ENCODE results near the gene UNK.
A peak's percentile ranks its signal among the peaks of the same experiment; 100 is the strongest.
"Not testable (repeated sequence)": the region's sequence is repeated elsewhere in the genome, so short reads cannot be mapped to it uniquely, and the experiment has no call there.

UNK gene

GRCh38 chr17:75847614-75848522 lies 63.3 kb downstream of the UNK start:
- no peak for DNase-seq (ENCODE audit: low read depth in 2 of 2, low spot score in 1 of 2)

- peak; percentile 55 to 83 for DNase-seq (ENCODE audit: low read depth in 2 of 2, low spot score in 1 of 2)
Measured at GRCh38 chr17:75848523-75849278, 64.1 kb downstream of the UNK start.

- no peak for DNase-seq (ENCODE audit: low read depth in 2 of 2, low spot score in 1 of 2)
Measured at GRCh38 chr17:75849279-75849646, 64.7 kb downstream of the UNK start.

GRCh38 chr17:75849724-75850123 lies 65.1 kb downstream of the UNK start:
- no peak for DNase-seq (ENCODE audit: low read depth in 2 of 2, low spot score in 1 of 2)

GRCh38 chr17:75850928-75851692 lies 66.5 kb downstream of the UNK start:
- DNase-seq (ENCODE audit: low read depth in 2 of 2, low spot score in 1 of 2), result no peak

GRCh38 chr17:75851693-75851991 lies 67.0 kb downstream of the UNK start:
- DNase-seq (ENCODE audit: low read depth in 2 of 2, low spot score in 1 of 2), result not testable (repeated sequence)

GRCh38 chr17:75853433-75853832 lies 68.8 kb downstream of the UNK start:
- no peak for DNase-seq (ENCODE audit: low read depth in 2 of 2, low spot score in 1 of 2)

- no peak for DNase-seq (ENCODE audit: low read depth in 2 of 2, low spot score in 1 of 2)
Measured at GRCh38 chr17:75854101-75854748, 69.6 kb downstream of the UNK start.

- DNase-seq (ENCODE audit: low read depth in 2 of 2, low spot score in 1 of 2), result no peak
Measured at GRCh38 chr17:75854881-75855309, 70.3 kb downstream of the UNK start.

- DNase-seq (ENCODE audit: low read depth in 2 of 2, low spot score in 1 of 2), result peak; percentile 93 to 98
Measured at GRCh38 chr17:75855310-75856061, 70.9 kb downstream of the UNK start, which contains the start of gene WBP2. WBP2 (minus strand) TSS chr17:75855335; CDS start chr17:75855297, 38 bp downstream.

GRCh38 chr17:75856062-75856756 lies 71.6 kb downstream of the UNK start:
- DNase-seq (ENCODE audit: low read depth in 2 of 2, low spot score in 1 of 2), result no peak

GRCh38 chr17:75859358-75859757 lies 74.8 kb downstream of the UNK start:
- not testable (repeated sequence) for DNase-seq (ENCODE audit: low read depth in 2 of 2, low spot score in 1 of 2)

- DNase-seq (ENCODE audit: low read depth in 2 of 2, low spot score in 1 of 2), result no peak
Measured at GRCh38 chr17:75861927-75862317, 77.3 kb downstream of the UNK start.

- no peak for DNase-seq (ENCODE audit: low read depth in 2 of 2, low spot score in 1 of 2)
Measured at GRCh38 chr17:75864448-75864871, 79.9 kb downstream of the UNK start.

- DNase-seq (ENCODE audit: low read depth in 2 of 2, low spot score in 1 of 2), result not testable (repeated sequence)
Measured at GRCh38 chr17:75864887-75865286, 80.3 kb downstream of the UNK start.

GRCh38 chr17:75865404-75866188 lies 81.0 kb downstream of the UNK start:
- not testable (repeated sequence) for DNase-seq (ENCODE audit: low read depth in 2 of 2, low spot score in 1 of 2)

GRCh38 chr17:75868730-75869281 lies 84.2 kb downstream of the UNK start:
- not testable (repeated sequence) for DNase-seq (ENCODE audit: low read depth in 2 of 2, low spot score in 1 of 2)

Measured in stimulated activated CD8-positive, alpha-beta memory T cell treated with anti-CD3 and anti-CD28 coated beads, Interleukin-4, amount 100 ng/mL, for 4 hours (primary cell).